GM21825 (cell line): Measurements from ENCODE around the gene PRSS21.

ENCODE experiments used
- ATAC-seq: cut with Tn5 transposase; IDR thresholded peaks from one replicate; pipeline ENCODE4 v1.9.1; 2021; ENCODE audit warnings: mild to moderate bottlenecking, moderate library complexity; ENCODE audit not compliant: unreplicated experiment

The PRSS21 gene

GRCh38 chr16:2859686-2860265 is 42.7 kb downstream of the PRSS21 start:
- ATAC-seq: no peak

DNA sequence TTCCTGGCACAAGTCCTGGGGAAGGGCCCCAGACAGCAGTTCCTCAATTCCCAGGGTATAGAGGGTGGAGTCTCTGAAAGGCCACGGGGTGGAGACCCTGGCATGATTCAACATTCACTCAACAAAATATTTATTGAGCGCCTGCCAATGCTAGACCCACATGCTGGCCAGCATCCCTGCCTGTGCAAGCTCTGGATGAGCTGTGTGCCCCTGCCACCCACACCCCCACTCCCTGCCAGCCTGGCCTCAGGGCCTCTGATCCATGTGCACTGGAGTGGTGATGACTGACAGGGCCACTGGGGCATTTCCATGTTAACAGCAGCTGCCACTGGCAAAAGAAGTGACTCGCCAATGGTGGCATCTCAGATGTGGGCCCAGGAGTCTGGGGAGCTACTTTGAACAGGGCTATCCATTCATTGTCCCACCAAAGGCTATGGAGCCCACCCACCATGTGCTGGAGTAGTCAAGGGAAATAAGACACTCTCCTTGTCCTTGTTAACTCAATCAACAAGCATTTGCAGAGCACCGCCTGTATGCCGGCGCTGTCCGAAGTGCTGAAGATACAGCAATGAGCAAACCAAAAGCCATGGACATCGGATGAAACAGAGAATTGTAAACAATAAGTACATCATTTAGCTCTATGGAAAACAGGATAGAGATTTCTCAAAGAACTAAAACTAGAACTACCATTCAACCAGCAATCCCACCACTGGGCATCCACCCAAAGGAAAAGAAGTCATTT is 44.0 kb downstream of the PRSS21 start:
- ATAC-seq: no peak

GRCh38 chr16:2865651-2866050 is 48.6 kb downstream of the PRSS21 start:
- ATAC-seq: no peak

GRCh38 chr16:2866431-2866830 is 49.4 kb downstream of the PRSS21 start:
- ATAC-seq: no peak

DNA sequence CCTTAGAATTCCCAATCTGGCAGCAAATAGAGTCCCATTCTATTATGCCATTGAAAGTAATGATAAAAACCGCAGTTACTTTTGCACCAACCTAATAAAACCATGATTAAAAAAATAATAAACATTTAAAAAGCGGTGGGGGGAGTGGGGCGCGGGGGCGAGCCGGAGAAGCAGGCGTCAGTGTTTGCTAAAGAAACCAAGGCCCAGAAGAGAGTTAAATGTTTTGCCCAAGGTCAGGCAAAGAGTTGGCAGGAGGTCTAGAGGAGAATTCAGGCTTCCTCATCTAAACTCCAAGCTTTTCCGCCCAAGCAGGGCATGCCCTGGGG is 50.6 kb downstream of the PRSS21 start:
- no peak for ATAC-seq

GRCh38 chr16:2867987-2868789 is 51.2 kb downstream of the PRSS21 start:
- ATAC-seq: peak; percentile 88
